ENCODE data around the gene MICU2. TPM values are rescaled to one million over a fixed set of nuclear protein-coding genes. Genes with fewer than 3 reads are reported as not detected.
A peak's percentile ranks its signal among the peaks of the same experiment; 100 is the strongest.

Gene MICU2
- total and polyA plus RNA-seq, 4 donors, result 29.0 to 85.9 (median 39.3) TPM

DNA sequence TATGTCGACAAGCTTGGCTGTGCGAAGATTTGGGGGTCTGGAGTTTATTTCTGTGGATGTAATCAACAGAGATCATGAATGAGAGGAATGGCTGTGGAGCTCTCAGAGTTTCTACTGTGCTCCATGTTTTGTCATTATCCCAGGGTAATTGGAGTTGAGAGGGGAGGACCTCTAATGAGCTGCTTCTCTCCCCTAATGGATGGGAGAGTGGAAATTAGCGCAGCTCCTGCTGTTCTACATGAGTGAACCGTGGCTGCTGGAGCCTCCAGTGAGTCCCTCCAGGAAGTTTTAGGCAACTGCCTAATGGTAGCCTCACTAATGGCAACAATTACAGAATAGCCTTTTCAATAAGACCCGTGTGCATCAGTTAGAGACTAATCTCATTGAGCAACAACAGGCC lies 35.6 kb upstream of the MICU2 start:
- ATAC-seq (ENCODE audit: insufficient read depth, low FRiP score) (no peak), DNase-seq (no peak)
- Histone ChIP-seq H3K4me3 (no peak overlapping the region), H3K4me1 (ENCODE audit: control insufficient read depth in 5 of 5, insufficient read depth in 5 of 5, low read length in 5 of 5) (peaks cover 0 to 13% (median 0%) of the 10 kb centered on the region in 5 donors), H3K9me3 (ENCODE audit: control insufficient read depth in 4 of 4, insufficient read depth in 3 of 4, low read length in 3 of 4) (no peaks in the 10 kb centered on the region), H3K9ac (ENCODE audit: insufficient read depth in 1 of 2, low read length in 2 of 2) (no peak overlapping the region), H3K27ac (ENCODE audit: low read depth in 1 of 2, low read length in 1 of 2) (no peak overlapping the region), H3K36me3 (ENCODE audit: control insufficient read depth in 4 of 4, insufficient read depth in 4 of 4, low read length in 4 of 4) (no peaks in the 10 kb centered on the region), H3K27me3 (ENCODE audit: control insufficient read depth in 3 of 3, insufficient read depth in 3 of 3, low read length in 2 of 3) (no peaks in the 10 kb centered on the region)
- 75 to 81% methylated on average over 5 of the region's 5 CpGs for WGBS, 2 donors
- TF ChIP-seq, protein P1, sequence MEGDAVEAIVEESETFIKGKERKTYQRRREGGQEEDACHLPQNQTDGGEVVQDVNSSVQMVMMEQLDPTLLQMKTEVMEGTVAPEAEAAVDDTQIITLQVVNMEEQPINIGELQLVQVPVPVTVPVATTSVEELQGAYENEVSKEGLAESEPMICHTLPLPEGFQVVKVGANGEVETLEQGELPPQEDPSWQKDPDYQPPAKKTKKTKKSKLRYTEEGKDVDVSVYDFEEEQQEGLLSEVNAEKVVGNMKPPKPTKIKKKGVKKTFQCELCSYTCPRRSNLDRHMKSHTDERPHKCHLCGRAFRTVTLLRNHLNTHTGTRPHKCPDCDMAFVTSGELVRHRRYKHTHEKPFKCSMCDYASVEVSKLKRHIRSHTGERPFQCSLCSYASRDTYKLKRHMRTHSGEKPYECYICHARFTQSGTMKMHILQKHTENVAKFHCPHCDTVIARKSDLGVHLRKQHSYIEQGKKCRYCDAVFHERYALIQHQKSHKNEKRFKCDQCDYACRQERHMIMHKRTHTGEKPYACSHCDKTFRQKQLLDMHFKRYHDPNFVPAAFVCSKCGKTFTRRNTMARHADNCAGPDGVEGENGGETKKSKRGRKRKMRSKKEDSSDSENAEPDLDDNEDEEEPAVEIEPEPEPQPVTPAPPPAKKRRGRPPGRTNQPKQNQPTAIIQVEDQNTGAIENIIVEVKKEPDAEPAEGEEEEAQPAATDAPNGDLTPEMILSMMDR (IDR thresholded peaks at IDR 0.05; ENCODE audit: control extremely low read depth, extremely low read depth), result no peak

DNA sequence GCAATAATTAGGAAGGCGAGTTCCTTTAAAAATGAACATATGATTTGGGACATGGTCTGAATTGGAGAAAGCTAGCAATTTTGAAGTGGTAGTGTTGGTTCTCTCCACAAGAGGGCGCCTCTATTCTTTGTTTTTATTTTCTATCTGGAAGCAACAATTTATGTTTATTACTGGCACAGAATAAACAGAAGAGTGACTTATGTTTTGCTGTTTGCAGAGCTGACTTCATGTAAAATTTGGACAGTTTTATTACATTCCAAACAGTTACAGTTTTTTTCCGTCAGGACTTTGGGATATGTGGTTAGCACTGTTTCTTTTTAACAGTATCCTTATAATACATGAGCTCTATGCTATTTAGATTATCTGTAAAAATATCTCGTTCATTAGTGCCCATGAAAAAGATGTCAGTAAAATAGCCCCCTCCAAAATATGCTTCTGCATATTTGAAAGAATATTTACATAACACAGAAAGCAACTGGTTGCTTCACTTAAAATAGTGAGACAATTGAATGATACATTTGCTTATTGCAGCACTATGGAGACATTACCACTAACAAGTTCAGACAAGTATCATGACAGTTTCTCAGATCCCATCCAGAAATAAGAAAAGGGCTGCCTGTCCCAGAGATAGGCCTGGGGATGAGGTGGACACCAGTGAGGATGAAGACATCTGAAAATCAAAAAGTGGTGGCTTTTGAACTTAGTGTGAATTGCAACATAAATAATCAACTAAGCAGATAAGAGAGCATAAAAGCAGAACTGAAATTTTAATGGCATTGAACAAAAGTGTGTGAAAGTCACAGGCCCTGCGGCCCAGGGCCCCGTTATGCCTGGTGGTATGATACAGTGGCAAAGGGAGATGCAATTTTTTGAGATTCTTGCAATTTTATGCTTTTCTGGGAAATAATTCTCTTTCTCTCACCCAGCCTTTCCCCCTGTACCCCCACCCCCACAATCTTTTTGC lies 34.6 kb upstream of the MICU2 start:
- Histone ChIP-seq H3K27me3 (ENCODE audit: control insufficient read depth in 3 of 3, insufficient read depth in 3 of 3, low read length in 2 of 3) (no peaks in the 10 kb centered on the region), H3K4me1 (ENCODE audit: control insufficient read depth in 5 of 5, insufficient read depth in 5 of 5, low read length in 5 of 5) (peaks cover 0 to 13% (median 0%) of the 10 kb centered on the region in 5 donors), H3K36me3 (ENCODE audit: control insufficient read depth in 4 of 4, insufficient read depth in 4 of 4, low read length in 4 of 4) (no peaks in the 10 kb centered on the region), H3K27ac (ENCODE audit: low read depth in 1 of 2, low read length in 1 of 2) (no peak overlapping the region), H3K4me3 (no peak overlapping the region), H3K9ac (ENCODE audit: insufficient read depth in 1 of 2, low read length in 2 of 2) (no peak overlapping the region), H3K9me3 (ENCODE audit: control insufficient read depth in 4 of 4, insufficient read depth in 3 of 4, low read length in 3 of 4) (no peaks in the 10 kb centered on the region)
- WGBS, 2 donors, result 42 to 51% methylated on average over 6 of the region's 6 CpGs
- DNase-seq, result peak; percentile 48 to 74 (median 73)
- TF ChIP-seq, protein P1 (IDR thresholded peaks at IDR 0.05; ENCODE audit: control extremely low read depth, extremely low read depth), result peak; percentile 56
- peak; percentile 42 for ATAC-seq (ENCODE audit: insufficient read depth, low FRiP score)

DNA sequence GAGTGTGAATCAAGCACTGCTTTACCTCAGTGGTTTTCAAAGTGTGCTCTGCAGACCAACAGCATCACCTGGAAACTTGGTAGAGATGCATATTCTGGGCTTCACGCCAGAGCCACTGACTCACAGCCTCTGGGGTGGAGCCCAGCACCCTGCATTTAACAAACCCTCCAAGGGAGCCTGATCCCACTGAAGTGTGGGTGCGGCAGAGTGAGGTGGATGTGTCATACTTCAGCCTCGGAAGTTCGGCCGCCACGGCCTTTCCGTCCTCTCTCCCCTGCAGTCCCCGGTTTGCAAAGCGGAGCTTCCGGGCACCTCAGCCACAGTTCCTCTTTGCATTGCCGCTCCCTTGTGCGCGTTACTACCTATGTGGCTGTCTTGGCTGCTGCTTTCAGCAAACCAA lies 33.3 kb upstream of the MICU2 start:
- H3K9me3 ChIP-seq (ENCODE audit: control insufficient read depth in 4 of 4, insufficient read depth in 3 of 4, low read length in 3 of 4), result no peaks in the 10 kb centered on the region
- no peak overlapping the region for H3K4me3 ChIP-seq
- peaks cover 0 to 8% (median 0%) of the 10 kb centered on the region in 5 donors for H3K4me1 ChIP-seq (ENCODE audit: control insufficient read depth in 5 of 5, insufficient read depth in 5 of 5, low read length in 5 of 5)
- peak overlapping the region in 1 of 2 donors; percentile 32 for H3K27ac ChIP-seq (ENCODE audit: low read depth in 1 of 2, low read length in 1 of 2)
- no peak for DNase-seq
- H3K9ac ChIP-seq (ENCODE audit: insufficient read depth in 1 of 2, low read length in 2 of 2), result no peak overlapping the region
- ATAC-seq (ENCODE audit: insufficient read depth, low FRiP score), result peak; percentile 92
- 46 to 74% methylated on average over 13 of the region's 13 CpGs for WGBS, 2 donors
- H3K27me3 ChIP-seq (ENCODE audit: control insufficient read depth in 3 of 3, insufficient read depth in 3 of 3, low read length in 2 of 3), result no peaks in the 10 kb centered on the region
- TF ChIP-seq, protein P1 (IDR thresholded peaks at IDR 0.05; ENCODE audit: control extremely low read depth, extremely low read depth), result no peak
- no peaks in the 10 kb centered on the region for H3K36me3 ChIP-seq (ENCODE audit: control insufficient read depth in 4 of 4, insufficient read depth in 4 of 4, low read length in 4 of 4)
